HG02763 (cell line): ENCODE measurements around the gene CLCN6.
"Not testable (repeated sequence)": the region's sequence is repeated elsewhere in the genome, so short reads cannot be mapped to it uniquely, and the experiment has no call there.

Experiments used
- ATAC-seq: cut with Tn5 transposase; IDR thresholded peaks from one replicate; pipeline ENCODE4 v1.9.1; 2021; ENCODE audit warnings: mild to moderate bottlenecking, moderate library complexity; ENCODE audit not compliant: unreplicated experiment

The CLCN6 gene

GRCh38 chr1:11793819-11794218, 12.2 kb upstream of the CLCN6 start:
- no peak for ATAC-seq

GRCh38 chr1:11794446-11795237, 11.3 kb upstream of the CLCN6 start:
- ATAC-seq: no peak

GRCh38 chr1:11795238-11795890, 10.6 kb upstream of the CLCN6 start:
- ATAC-seq: no peak

DNA sequence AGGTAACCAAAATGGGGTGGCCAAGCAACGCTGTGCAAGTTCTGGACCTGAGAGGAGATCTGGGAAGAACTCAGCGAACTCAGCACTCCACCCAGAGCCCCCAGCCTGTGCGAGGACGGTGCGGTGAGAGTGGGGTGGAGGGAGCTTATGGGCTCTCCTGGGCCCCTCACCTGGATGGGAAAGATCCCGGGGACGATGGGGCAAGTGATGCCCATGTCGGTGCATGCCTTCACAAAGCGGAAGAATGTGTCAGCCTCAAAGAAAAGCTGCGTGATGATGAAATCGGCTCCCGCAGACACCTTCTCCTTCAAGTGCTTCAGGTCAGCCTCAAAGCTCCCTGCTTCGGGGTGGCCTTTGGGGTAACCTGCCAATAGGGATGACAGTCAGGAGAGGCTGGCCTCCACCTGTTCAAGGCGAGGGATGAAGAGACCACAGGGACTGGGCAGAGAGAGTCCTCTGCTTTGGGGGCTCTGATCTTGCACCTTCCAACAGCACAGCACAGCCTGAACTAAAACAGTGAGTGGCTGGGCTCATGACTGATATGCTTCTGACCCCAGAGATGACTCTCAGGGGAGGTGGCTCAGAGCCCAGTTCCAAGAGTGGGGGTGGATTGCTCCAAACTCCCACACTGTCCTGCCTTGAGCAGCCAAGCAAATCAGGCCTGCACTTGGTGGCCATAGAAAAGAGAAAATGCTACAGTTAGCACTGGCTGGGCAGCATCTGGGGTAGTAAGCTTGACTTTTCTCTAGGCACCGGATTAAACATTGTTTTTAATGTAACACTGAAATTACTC, 9.8 kb upstream of the CLCN6 start:
- no peak for ATAC-seq

- no peak for ATAC-seq
Observed at GRCh38 chr1:11797525-11798216, 8.3 kb upstream of the CLCN6 start.

DNA sequence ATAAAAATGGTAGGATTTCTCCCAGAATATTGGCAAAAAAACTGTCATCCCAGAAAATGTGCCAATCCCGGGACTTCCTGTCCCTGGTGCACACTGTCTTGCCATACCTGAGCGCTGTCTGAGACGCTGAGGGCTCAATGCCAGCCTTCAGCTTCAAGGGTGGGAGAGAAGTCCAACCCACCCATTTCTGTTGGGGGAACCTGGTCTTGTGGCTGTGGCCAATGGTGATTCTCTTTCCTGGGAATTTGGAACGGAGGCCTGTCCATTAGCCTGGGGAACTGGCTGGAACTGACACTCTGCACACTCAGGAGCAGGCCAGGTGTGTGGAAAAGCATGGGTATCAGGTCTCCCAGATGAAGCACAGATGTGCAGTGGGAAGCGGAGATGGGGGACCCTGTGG, 6.9 kb upstream of the CLCN6 start:
- ATAC-seq: no peak

DNA sequence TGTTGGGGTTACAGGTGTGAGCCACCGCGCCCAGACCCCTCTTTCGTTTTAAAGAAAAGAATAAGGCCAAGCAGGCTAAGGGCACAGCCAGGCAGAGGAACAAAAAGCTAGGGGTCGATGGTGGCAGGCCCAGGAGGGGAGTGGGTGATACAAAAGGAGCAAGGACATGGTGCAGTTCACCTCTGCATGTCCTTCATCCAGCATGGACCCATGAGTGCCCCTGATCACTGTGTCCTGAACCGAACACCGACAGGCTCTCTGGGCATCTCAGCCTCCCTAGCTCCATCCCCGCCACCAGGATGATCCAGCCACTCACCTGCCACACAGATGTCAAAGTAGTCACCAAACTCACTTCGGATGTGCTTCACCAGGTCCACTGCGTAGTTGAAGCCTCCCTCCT, 6.1 kb upstream of the CLCN6 start:
- ATAC-seq: no peak

GRCh38 chr1:11800391-11800755, 5.6 kb upstream of the CLCN6 start:
- no peak for ATAC-seq

- no peak for ATAC-seq
Observed at GRCh38 chr1:11800756-11801433, 5.1 kb upstream of the CLCN6 start.

DNA sequence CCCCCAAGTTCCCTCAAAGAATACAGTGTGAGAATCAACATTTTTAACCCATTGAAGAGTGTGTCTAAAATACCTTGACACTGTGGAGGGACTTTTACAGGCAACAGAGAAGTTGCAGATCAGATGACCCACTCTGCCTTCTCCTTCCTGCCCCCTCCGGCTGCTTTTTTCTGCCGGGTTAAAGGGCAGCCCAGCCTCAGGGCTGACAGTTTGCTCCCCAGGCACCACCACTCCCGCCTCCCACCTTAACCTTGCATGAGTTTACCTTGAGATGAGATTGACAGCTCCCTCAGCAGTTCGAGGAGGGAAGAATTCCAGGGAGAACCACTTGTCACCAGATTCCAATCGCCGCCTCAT, 3.4 kb upstream of the CLCN6 start:
- ATAC-seq: no peak

DNA sequence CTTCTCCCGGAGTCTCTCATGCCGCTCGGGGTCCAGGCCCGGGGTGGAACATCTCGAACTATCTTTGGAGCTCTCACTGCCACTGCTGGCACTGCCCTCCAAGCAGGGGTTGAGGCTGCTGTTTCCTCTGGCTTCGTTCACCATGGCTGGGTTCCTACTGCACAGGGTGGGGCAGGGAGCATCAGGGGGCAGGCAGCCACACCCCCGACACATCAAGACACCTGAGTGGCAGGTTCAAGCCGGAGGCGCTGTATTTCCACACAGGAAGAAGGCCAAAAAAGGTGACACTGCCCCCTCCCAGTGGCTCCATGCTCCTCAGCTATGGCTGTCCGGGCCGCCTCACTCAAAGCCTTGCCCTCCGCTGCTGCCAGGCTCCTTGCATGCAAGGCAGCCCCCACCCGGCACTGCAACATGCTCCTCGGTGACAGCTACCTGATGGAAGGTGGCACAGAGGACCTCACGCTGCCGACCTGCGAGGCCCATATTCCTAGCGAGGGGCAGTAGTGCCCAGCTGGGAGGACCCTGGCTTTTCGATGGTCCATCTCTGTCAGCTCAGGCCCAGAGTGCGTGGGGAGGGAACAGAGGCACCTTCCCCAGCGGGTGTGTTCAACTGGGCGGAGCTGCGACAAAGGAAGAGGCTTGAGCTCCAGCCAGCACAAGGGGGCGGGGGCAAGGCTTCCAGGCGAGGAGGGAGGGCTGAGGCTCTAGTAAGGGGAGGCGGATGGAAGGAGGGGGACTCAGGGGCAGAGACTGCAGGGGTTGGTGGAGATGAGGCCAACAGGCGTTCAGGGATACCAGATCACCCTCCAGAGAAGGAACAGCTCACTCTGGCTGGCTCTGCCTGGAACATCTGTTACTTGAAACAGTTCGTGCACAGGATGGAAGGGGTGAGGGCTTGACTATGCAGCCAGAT, 2.8 kb upstream of the CLCN6 start:
- no peak for ATAC-seq

- not testable (repeated sequence) for ATAC-seq
Observed at GRCh38 chr1:11803924-11804665, 1.9 kb upstream of the CLCN6 start.

GRCh38 chr1:11804666-11805421, 1.1 kb upstream of the CLCN6 start:
- no peak for ATAC-seq

- ATAC-seq: peak; percentile 31
Observed at GRCh38 chr1:11806307-11806936, 431 bp downstream of the CLCN6 start.

- ATAC-seq: no peak
Observed at GRCh38 chr1:11807133-11807532, 1.1 kb downstream of the CLCN6 start.

GRCh38 chr1:11813021-11813420, 7.0 kb downstream of the CLCN6 start:
- ATAC-seq: no peak

GRCh38 chr1:11817192-11817591, 11.2 kb downstream of the CLCN6 start:
- ATAC-seq: no peak

- ATAC-seq: no peak
Observed at GRCh38 chr1:11822091-11822490, 16.1 kb downstream of the CLCN6 start.
